ENCODE results near the gene KIF18B.
A peak's percentile ranks its signal among the peaks of the same experiment; 100 is the strongest.

Gene KIF18B

DNA sequence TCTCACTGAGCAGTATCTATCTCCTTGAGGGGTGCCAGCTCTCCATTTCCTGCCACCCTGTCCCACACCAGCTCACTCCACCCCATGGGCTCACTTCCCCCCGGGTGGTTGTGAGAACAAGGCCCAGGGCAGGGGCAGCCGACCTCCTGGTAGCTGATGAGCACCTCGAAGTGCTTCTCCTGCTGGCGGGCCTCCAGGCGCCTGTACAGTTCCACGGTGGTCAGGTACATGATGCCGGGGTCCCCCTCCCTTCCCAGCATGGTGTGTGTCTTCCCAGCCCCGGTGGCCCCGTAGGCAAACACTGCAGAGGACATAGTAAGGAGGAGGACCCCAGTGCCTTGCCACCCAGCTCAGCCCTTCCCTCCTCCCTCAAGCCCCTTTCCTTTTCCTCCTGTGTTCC, 12.5 kb downstream of the KIF18B start:
- DNase-seq (ENCODE audit: low read depth) = no peak

DNA sequence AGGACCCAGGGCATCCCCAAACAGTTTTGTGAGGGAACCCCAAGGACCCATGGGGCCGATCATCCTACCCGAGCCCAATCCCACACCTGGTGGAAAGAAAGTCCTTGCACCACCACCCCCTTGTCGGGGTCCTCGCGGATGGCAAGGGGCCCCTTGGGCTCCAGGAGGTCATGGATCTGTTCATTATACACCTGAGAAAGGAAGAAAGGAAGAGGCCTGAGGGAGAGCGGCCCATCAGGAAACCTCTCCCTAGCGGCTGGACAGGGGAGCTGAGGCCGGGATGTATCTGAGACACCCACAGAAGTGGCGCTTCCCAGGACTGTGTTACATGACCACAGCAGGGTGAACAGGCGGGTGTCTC, 12.8 kb downstream of the KIF18B start:
- no peak for DNase-seq (ENCODE audit: low read depth)

DNA sequence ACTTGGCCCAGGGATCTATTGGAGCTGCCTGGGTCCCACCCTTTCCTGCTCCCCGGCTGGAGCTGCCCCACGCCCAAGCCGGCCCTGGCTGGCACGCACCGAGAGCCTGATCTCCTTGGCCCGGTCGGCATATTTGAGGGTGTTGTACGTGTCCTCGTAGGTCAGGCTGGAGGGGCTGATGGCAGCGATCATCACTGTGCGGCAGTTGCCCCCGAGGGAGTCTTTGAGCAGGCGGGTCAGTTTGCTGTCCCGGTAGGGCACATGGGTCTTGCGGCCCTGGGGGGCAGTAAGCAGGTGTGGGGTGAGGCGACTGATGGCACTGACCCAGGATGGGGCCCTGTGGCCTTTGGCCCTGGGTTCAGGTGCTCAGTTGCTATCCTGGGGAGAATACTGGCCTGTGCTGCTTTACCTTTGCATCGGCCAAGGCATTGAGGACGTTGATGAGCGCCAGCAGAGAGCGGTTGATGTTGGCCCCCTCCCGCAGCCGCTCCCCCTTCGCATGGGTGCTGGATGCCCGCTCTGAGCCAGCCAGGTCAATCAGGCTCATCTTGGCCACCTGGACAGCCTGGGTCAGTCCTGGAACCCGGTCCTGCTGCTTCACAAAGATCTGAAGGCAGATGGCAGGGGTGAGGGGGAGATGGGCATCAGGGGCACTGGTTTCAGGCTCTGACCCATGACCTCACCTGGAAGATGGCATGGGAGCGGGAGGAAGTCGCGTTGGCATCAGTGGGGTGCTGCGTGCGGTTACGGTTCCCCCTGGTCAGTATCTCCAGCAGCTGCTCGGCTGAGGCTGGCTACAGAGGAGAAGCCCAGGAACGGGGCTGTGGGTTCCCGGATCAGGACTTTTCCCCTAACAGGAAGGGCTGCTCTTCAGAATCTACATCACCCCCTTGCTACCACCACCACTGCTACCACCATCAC, 13.5 kb downstream of the KIF18B start:
- no peak for DNase-seq (ENCODE audit: low read depth)

DNA sequence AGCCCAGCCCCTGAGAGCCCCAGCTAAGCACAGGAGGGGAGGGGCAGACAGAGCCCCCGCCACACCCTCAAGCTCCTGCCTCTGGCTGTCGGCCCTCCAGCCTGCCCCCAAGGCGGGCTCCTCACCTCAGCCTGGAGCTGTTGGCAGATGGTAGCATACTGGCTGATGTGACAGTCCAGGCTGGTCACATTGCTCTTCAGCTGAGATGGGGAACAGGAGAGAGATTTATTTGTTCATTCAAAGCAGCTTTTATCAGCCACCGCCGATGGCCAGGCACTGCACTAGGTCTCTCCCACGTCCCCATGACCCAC, 14.8 kb downstream of the KIF18B start:
- DNase-seq (ENCODE audit: low read depth) = no peak

DNA sequence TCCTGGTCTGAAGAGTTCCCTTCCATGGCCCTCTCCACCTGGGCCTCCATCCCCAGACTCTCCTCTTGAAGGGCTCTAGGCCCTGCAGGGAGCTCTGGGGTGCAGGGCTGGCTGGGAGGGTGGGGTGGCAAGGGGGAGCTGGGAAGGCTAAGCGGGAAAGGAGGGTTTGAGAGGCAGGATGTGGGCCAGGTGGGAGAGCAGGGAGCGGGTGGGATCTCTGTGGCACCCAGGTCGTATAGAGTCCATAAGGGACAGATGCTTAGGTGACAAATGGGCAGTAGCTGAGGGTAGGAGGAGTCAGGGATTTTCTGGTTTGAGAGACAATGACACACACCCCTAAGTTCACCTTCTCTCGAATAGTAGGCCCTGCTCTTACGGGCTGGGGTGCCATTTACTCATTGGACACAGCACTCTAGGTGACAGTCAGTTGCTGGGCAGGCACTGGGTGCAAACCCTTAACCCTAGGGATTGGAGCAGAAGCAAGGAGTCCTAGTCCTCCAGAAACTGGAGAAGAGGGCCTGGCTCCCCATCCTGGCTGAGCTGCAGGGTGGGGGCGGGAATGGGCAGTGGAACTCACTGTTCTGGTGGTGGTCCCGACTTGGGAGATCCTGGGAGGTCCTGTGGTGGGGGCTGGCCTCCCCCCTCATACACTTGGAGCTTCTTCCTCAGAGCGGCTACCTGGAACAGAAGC, 15.3 kb downstream of the KIF18B start:
- no peak for DNase-seq (ENCODE audit: low read depth)

DNA sequence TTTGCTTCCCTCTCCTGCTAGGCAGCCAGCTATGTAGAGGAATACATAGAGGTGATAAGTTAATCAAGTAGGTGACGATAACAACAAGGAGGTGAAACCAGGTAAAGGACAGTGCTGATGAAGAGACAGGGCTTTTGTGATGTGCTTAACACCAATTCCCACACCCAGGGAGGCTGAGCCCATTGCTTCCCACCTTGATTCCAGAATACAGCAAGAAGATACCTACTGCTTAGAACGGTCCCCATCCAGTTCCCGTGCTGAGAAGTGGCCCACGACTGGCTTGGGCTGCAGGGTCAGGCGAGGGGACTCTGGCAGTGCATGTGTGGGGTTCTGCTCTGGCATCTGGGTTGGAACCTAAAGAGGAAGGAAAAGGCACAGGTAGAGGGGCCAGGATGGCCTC, 16.2 kb downstream of the KIF18B start:
- DNase-seq (ENCODE audit: low read depth) = no peak

DNA sequence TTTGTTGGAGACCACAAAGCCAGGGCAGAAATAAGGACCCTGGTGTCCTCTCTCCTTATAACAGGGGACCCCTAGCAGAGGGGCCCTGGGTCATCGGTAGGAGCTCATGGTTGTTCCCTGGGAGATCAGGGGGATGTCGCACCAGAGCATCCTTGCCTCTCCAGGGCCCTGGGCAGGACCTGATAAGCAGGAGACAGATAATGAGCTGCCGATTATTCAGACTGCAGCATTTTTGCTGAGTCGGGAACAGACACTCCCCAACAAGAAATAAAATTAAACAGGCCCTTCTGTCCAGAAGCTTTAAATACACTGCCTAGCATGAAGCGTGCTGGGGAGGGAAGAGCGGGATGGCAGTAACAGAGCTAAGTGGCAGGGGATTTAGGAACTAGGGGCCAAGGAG, 16.9 kb downstream of the KIF18B start:
- no peak for DNase-seq (ENCODE audit: low read depth)

DNA sequence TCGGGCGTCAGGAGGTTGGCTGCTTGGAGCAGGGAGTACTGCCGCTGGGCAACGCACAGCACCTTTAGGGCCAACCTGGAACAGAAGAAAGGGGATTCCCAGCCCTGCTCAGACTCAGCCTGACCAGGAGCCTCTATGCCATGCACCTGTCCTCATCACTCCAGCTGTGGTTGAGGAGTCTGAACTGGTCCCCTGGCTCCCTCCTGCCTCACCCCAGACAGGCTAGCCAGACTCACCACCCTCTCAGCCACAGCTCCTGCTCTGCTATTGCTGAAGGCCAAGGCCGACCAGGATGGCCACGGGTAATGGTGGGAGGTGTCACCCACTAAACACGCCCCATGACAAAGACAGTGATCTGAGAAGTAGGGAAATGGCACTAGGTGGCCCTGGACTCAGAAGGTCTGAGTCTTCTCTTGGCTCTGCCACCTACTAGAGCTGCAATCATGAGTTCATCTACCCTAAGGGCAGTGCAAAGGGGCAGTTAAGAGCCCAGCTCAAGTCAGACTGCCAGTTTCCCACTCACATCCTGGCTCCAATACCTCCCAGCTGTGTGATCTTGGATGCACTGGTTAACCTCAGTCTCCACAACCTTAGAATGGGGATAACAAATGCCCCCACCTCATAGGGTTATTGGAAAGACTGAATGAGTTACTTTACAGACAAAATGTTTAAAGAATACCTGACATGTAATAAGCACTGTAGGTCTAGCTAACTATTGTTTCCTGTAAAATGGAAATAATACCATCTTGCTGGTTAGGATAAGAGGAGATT, 18.4 kb downstream of the KIF18B start:
- DNase-seq (ENCODE audit: low read depth) = no peak

DNA sequence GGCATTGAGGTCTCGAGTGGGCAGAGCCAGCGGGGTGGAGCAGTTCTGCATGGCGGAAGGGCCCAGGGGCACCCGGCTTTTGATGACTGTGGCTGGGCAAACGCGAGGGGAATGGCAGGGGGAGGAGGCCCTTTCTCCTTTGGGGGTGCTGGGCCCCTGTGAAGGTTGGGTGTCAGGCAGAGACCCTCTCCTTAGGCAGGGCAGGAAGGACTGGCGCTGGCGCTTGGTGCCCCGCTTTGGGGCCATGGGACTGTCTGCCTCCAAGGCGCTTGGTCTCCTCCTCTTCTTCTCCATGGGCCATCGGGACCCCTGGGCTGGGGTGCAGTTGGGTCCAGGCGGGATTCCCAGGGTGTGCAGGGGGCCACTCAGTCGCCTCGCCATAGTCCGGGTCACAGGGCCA, 19.4 kb downstream of the KIF18B start:
- no peak for DNase-seq (ENCODE audit: low read depth)

DNA sequence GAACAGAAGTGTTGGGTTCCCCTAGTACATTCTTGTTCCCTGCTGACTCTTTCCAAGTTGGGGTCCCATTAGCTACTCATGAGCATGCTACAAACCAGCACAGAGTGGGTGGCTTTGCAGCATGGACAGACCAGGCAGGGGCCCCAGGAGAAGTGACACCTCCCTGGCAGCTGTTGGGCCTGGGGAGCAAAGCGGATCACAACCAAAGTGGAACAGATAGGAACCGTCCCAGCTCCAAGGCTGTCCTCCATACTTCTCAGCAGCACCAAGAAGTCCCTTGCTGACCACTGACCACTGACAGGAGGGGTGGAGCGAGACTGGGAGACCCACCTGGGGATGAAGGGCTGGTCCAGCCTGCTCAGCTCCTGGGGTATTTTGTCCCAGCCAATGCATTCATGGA, 19.9 kb downstream of the KIF18B start:
- DNase-seq (ENCODE audit: low read depth) = no peak

DNA sequence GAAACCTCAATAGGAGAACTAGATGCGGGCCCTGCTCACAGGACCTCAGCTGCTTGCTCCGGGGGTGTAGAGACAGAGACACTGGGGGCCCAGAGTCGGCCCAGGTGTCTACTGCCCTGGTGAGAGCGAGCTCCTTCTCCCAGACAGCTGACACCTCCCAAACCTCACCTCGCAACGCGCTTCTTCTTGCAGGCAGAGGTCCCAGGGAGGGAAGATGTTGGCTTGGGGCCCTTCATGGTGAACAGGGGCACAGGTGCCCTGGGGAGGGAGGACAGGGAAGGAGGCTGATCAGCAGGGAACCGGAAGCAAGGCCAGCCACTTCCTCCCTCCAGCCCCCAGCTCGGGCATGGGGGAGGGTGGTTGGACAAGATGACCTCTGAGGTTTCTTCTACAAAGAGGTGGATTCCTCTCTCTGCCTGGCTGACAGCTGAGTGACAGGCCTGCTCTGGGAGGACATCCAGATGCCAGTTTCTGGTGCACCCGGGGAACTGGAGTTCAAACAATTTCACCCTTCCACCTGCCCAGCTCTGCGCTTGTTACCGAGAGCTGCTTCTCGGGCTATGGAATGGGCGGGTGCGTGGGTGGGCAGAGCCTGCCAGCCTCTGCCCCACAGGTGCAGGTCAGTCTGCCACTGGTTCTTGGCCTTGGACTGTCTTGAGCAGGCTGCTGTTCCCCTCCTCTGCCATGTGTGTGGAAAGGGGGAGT, 20.6 kb downstream of the KIF18B start:
- DNase-seq (ENCODE audit: low read depth) = no peak

DNA sequence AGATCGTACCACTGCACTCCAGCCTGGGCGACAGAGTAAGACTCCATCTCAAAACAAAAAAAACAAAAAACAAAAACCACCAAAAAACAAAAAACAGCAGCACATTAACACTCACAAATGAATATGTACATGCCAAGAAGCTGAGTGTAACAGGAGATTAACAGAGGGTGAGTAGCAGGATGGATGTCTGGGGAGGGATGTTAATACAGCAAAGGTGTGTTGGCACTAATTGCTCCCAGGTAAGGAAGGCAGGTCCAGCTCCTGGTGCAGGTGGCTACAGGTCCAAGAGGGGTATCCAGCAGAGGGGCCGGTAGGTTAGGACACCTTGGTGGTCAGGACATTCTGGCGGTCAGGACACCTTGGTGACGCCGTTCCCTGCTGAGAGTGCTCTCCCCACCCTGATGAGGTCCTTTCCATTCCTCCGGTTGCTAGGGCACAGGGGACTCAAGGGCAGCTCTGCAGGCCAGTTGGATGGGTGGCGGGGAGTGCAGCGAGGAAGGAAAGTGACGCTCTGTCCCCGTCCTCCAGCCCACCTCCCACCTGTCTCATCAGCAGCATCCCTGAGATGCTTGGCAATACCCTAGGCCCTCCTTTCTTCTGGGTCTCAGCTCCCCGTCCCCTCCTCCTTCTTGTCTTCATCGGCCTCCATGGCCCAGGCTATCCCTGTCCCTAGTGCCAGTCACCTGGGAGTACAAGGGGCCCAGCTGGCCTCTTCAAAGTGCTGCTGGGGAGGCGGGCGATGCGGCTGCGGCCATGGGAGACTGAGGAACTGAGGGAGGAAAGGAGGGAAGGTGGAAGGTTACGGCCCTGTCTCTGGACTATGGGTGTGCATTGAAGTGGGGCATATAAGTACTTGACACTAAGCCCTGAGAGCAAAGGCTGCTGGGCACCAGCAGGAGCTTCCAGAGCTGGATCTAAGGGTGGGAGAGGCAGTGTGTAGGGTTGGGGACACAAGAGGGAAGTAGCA, 21.6 kb downstream of the KIF18B start:
- DNase-seq (ENCODE audit: low read depth) = no peak

DNA sequence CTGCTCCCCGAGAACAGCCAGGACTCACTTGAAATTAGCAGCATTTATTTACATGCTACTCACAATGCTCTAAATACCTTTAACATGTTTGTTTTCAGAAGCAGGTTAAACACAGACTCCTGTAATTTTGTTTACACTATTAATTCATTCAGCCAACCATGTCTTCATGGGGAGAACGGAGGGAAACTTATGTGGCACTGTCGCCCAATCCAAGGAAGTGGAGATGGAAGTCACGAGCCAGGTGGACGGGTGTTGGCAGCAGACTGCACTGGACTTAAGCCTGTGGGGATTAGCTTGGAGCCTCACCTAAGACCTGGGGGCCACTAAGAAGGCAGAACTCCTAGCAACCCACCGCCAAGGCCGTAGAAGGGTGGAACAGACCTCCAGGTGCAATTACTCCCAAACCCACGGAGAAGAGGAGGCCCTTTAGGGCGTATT, 23.4 kb downstream of the KIF18B start:
- no peak for DNase-seq (ENCODE audit: low read depth)

DNA sequence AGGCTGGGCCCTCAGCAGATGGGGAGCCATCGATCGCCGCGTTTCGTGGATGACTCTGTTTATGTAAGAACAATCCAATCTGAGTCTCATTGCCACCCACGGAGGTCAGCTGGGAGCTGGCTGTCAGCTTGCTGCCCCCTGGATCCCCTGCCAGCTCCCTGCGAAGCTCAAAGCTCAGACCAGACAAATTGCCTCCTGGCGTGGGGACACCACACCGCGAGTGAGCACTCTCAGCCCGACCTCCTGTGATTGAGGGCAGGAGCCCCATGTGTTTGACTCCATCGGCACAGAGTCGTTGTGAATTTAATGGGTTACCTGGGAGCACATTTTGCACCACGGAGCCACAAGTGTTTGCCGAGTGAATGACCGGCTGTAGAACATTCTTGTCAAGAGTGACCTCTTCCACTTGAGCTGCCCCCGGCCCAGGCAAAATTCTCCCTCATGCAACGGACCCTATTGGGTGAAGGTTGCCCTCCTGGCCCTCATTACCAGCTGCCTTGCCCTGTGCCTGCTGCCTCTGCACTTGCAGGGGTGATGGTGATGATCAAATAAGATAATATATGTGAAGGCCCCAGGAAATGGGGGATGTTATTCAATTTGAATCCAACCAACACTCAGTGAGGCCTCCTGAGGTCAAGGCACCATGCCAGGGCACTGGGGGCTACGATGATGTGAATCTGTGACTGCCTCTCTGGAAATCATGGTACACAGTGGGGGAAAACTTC, 24.7 kb downstream of the KIF18B start:
- no peak for DNase-seq (ENCODE audit: low read depth)

DNA sequence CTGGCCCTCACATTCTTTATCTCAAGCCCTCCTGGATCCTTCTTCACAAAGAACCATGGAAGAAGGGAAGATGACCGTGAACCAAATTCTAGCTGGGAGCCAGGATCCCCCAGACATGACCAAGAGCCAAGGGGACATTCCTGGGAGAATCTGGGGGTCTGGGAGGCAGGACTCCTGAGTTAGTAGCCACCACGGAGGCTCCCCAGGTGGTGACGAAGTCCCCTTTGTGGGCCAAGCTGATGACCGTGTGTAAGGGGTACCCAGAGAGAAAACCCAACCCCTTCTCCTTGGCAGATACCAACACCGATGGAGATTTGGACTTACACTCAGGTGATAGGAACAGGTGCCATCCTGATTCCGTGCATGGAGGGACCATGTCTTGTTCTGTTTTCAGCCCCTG, 25.4 kb downstream of the KIF18B start:
- DNase-seq (ENCODE audit: low read depth) = no peak

DNA sequence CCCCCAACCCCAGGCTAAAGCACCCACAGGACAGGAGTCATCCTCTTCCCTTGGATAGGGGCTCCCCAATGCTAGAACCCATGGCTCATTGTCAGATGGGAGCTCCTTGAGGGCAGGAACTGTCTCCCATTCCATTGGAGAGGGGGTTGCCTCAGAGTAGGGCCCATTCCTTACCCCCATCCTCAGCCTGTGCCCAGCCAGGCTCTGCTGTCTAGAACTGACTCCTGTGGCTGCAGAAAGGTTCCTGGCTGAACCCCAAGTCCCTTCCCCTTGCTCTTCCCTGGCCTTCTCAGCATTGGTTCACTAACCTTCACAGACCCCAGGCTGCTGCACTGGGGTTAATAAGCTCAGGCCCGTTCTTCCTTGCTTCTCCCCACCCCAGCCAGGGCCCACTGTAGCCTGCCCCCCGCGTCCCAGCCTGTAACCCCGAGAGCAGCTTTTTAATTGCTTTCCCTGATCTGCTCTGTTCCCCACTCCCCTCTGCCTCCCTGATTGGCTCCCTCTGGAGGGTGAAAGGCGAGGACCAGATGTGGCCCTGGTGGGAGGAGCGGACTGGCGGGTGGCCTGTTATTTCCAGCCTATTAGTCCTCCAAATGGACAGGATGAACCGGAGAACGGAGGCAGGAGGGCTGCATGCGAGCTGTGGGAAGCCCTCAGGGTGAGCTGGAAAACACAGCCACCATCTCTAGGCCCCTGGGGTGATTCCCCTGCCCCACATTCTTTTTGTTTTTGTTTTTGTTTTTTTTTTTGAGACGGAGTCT, 26.3 kb downstream of the KIF18B start:
- no peak for DNase-seq (ENCODE audit: low read depth)

DNA sequence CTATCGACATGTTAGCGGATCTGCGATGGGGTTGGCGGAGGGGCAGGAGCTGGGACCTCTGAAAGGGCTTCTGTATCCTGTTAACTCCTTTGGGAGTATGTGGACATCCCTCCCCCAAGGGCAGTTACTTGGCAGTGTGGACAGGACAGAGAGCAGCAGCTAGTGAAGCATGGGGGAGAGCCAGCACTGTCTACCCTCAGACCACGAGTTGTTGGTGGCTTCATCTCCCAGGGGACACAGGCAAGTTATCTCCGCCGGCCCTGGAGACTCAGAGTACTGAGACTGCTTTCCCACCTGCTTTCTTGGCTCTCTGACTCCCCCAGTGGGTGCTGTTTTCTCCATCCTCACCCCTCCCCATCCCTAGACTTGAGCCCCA, 27.0 kb downstream of the KIF18B start:
- DNase-seq (ENCODE audit: low read depth) = no peak

DNA sequence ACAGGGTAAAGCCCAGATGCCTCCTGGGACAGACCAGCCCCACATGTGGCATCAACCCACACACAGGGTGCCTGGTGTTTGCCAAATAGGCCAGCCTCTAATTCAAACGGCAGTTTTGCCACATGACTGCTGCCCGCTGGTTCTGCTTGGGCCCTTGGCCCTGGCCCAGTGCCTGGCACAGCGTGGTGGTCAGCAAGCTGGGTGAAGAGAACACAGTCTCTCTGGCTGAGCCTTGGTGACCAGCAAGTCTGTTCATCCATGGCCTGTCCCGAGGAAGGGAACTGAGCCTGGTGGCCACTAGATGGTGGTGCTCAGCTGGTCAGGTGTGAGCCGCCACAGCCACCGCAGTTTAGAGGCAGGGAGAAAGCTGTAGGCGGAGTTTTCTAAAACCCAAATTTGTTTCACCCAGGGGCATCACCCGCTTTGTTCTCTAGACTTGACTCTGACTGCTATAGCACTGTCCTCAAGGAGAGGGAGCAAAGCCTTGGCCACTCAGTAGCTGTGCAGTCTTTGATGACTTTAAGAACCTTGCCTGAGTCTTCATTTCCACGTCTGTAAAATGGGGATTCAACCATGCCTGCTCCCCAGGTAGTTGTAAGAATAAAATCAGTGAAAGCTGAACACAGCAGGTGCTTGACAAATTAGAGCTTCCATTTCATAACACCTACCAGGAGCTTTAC, 27.5 kb downstream of the KIF18B start:
- peak; percentile 83 for DNase-seq (ENCODE audit: low read depth)

DNA sequence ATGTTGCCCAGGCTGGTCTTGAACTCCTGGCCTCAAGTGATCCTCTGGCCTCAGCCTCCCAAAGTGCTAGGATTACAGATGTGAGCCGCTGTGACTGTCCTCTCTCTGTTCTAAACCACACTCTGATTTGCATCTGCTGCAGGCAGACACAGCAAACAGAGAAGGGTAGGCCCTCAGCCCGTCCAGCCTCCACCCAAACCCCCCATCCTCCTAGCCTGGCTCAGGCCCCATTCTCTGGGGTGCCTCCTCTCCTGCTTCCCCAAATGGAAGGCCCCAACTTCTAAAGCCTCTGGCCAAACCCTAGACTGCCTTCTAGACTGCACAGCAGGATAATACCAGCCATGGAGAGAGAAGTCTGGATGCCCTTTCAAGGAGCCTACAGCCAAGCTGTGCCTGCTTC, 28.2 kb downstream of the KIF18B start:
- DNase-seq (ENCODE audit: low read depth) = no peak
